Upper lobe of left lung (tissue), 6 donors: Measurements from ENCODE around the gene LIPC. TPM values are rescaled to one million over a fixed set of nuclear protein-coding genes. Genes with fewer than 3 reads are reported as not detected.

Experiments used
- ATAC-seq, 2 donors: fragments of 200-7000 bp; cut with Tn5 transposase; one replicate each; pipeline ENCODE4 v1.9.1; 2022; ENCODE audit warnings: mild to moderate bottlenecking in 2 of 2, moderate library complexity in 2 of 2; ENCODE audit not compliant: low FRiP score in 2 of 2
- DNase-seq, 2 donors: peaks; one replicate each; pipeline ENCODE4 v3.0.0-alpha.2; 2019 to 2020
- H3K27ac ChIP-seq, 4 donors: fragments of 200-600 bp; sonication (generic); one replicate each; pipeline ENCODE4 v1.5.1; 2016 to 2019
- H3K27me3 ChIP-seq, 4 donors: fragments of 200-600 bp; sonication (generic); one replicate each; pipeline ENCODE4 v1.5.1; 2017 to 2019
- H3K36me3 ChIP-seq, 4 donors: fragments of 200-600 bp; sonication (generic); one replicate each; pipeline ENCODE4 v1.5.1; 2016 to 2019
- H3K4me1 ChIP-seq, 4 donors: fragments of 200-600 bp; sonication (generic); one replicate each; pipeline ENCODE4 v1.5.1; 2018 to 2019
- H3K4me3 ChIP-seq, 4 donors: fragments of 200-600 bp; sonication (generic); one replicate each; pipeline ENCODE4 v1.5.1; 2017 to 2019; ENCODE audit warnings: mild to moderate bottlenecking in 2 of 4, moderate library complexity in 1 of 4
- H3K9me3 ChIP-seq, 4 donors: fragments of 200-600 bp; sonication (generic); one replicate each; pipeline ENCODE4 v1.5.1; 2018 to 2019
- CTCF ChIP-seq, 6 experiments: fragments of 450-650 bp in 4 of 6; fragments of 200-600 bp in 2 of 6; sonication (generic) in 2 of 6; IDR thresholded peaks; one replicate each; pipeline ENCODE4 v1.5.1; 2016 to 2019; ENCODE audit warnings: antibody characterized with exemption in 6 of 6
- EP300 ChIP-seq, 4 donors: sonication (generic); formaldehyde crosslinking; IDR thresholded peaks; one replicate each; pipeline ENCODE4 v1.5.1; 2017; ENCODE audit warnings: antibody characterized with exemption in 4 of 4, control low read depth in 2 of 4
- POLR2A ChIP-seq, 4 donors: fragments of 450-650 bp; IDR thresholded peaks; one replicate each; pipeline ENCODE4 v1.5.1; 2016 to 2017; ENCODE audit warnings: antibody characterized with exemption in 4 of 4, mild to moderate bottlenecking in 2 of 4
- POLR2AphosphoS5 ChIP-seq, 2 donors: sonication (generic); formaldehyde crosslinking; IDR thresholded peaks; one replicate each; pipeline ENCODE4 v1.5.1; 2017; ENCODE audit warnings: antibody characterized with exemption in 2 of 2
- WGBS, 2 donors: methylation state at CpG; one replicate each; pipeline ENCODE4 v1.1.5; 2017 to 2018; 5-methylcytosine and 5-hydroxymethylcytosine counted together
- total RNA-seq, 6 donors: library from RNA; depleted of rRNA in 4 of 6; stranded (reverse); fragments of >200 nt in 4 of 6; gene quantifications; one replicate each; pipeline versions ENCODE4 v1.1.0 to v1.2.1, GENCODE V29; 2016 to 2021
- donor health status: DM: no; HTN: no; CAD: no; lungs with moderate emphysema.
- donor health status: DM: no; HTN: yes; CAD: no; lungs with severe emphysema.

Gene LIPC
- total RNA-seq, 6 donors from 2014 or later = 0.40 to 0.89 (median 0.75) TPM; not detected in 2

GRCh38 chr15:58585693-58586443, 154.1 kb downstream of the LIPC start:
- no peak overlapping the region for H3K4me3 ChIP-seq
- H3K4me1 ChIP-seq = no peaks in the 10 kb centered on the region
- peaks cover 0 to 4% (median 0%) of the 10 kb centered on the region in 4 donors for H3K9me3 ChIP-seq
- DNase-seq (no peak), ATAC-seq (no peak)
- no peak for TF ChIP-seq POLR2A (IDR thresholded peaks at IDR 0.05)
- no peak for TF ChIP-seq EP300 (IDR thresholded peaks at IDR 0.05)
- TF ChIP-seq CTCF (IDR thresholded peaks at IDR 0.05) = no peak
- TF ChIP-seq POLR2AphosphoS5 (IDR thresholded peaks at IDR 0.05) = no peak
- H3K27ac ChIP-seq = no peak overlapping the region
- no peaks in the 10 kb centered on the region for H3K27me3 ChIP-seq
- no peaks in the 10 kb centered on the region for H3K36me3 ChIP-seq
- WGBS, 2 donors = 79 to 94% methylated on average over 5 of the region's 5 CpGs

- no peak overlapping the region for H3K4me3 ChIP-seq
- ATAC-seq (no peak), DNase-seq (no peak)
- H3K9me3 ChIP-seq = peaks cover 0 to 4% (median 0%) of the 10 kb centered on the region in 4 donors
- no peak for TF ChIP-seq CTCF (IDR thresholded peaks at IDR 0.05)
- TF ChIP-seq POLR2A (IDR thresholded peaks at IDR 0.05) = no peak
- TF ChIP-seq POLR2AphosphoS5 (IDR thresholded peaks at IDR 0.05) = no peak
- no peak for TF ChIP-seq EP300 (IDR thresholded peaks at IDR 0.05)
- no peaks in the 10 kb centered on the region for H3K27me3 ChIP-seq
- H3K4me1 ChIP-seq = no peaks in the 10 kb centered on the region
- H3K27ac ChIP-seq = no peak overlapping the region
- WGBS, 2 donors = 75 to 78% methylated on average over 4 of the region's 4 CpGs
- H3K36me3 ChIP-seq = no peaks in the 10 kb centered on the region
Measured at GRCh38 chr15:58587486-58587885, 155.7 kb downstream of the LIPC start.

- no peaks in the 10 kb centered on the region for H3K9me3 ChIP-seq
- no peak overlapping the region for H3K27ac ChIP-seq
- no peak overlapping the region for H3K4me3 ChIP-seq
- no peaks in the 10 kb centered on the region for H3K27me3 ChIP-seq
- H3K4me1 ChIP-seq = no peaks in the 10 kb centered on the region
- WGBS, 2 donors = 67 to 80% methylated on average over 1 of the region's 1 CpG
- ATAC-seq = peak in 1 of 2 donors; percentile 24
- TF ChIP-seq POLR2A (IDR thresholded peaks at IDR 0.05) = no peak
- no peak for TF ChIP-seq CTCF (IDR thresholded peaks at IDR 0.05)
- TF ChIP-seq EP300 (IDR thresholded peaks at IDR 0.05) = no peak
- TF ChIP-seq POLR2AphosphoS5 (IDR thresholded peaks at IDR 0.05) = no peak
- no peaks in the 10 kb centered on the region for H3K36me3 ChIP-seq
- no peak for DNase-seq
Measured at GRCh38 chr15:58588096-58588495, 156.3 kb downstream of the LIPC start.

- TF ChIP-seq POLR2AphosphoS5 (IDR thresholded peaks at IDR 0.05) = no peak
- Histone ChIP-seq H3K27me3 (no peaks in the 10 kb centered on the region), H3K4me1 (no peaks in the 10 kb centered on the region), H3K27ac (no peak overlapping the region), H3K4me3 (no peak overlapping the region), H3K9me3 (no peaks in the 10 kb centered on the region), H3K36me3 (peaks cover 0 to 5% (median 2%) of the 10 kb centered on the region in 4 donors)
- no peak for DNase-seq
- no peak for ATAC-seq
- WGBS, 2 donors = 87 to 91% methylated on average over 3 of the region's 3 CpGs
Measured at GRCh38 chr15:58589047-58589446, 157.3 kb downstream of the LIPC start.

- DNase-seq (no peak), ATAC-seq (no peak)
- peaks cover 0 to 6% (median 2%) of the 10 kb centered on the region in 4 donors for H3K36me3 ChIP-seq
- 82 to 83% methylated on average over 1 of the region's 1 CpG for WGBS, 2 donors
- no peak for TF ChIP-seq EP300 (IDR thresholded peaks at IDR 0.05)
- TF ChIP-seq CTCF (IDR thresholded peaks at IDR 0.05) = no peak
- no peak for TF ChIP-seq POLR2AphosphoS5 (IDR thresholded peaks at IDR 0.05)
- no peak for TF ChIP-seq POLR2A (IDR thresholded peaks at IDR 0.05)
- no peaks in the 10 kb centered on the region for H3K9me3 ChIP-seq
- no peaks in the 10 kb centered on the region for H3K4me1 ChIP-seq
- H3K27me3 ChIP-seq = no peaks in the 10 kb centered on the region
- no peak overlapping the region for H3K27ac ChIP-seq
- no peak overlapping the region for H3K4me3 ChIP-seq
Measured at GRCh38 chr15:58590236-58590635, 158.4 kb downstream of the LIPC start.
